ENCODE results near the gene SUMO3. TPM values are rescaled to one million over a fixed set of nuclear protein-coding genes. Genes with fewer than 3 reads are reported as not detected.
A peak's percentile ranks its signal among the peaks of the same experiment; 100 is the strongest.

The SUMO3 gene
- total RNA-seq, 1 experiment from 2014 or later = 70.3 TPM

GRCh38 chr21:44816761-44817505, 929 bp downstream of the SUMO3 start:
- no peak for DNase-seq
- peak overlapping the region; percentile 78 for H3K4me2 ChIP-seq (ENCODE audit: low read depth, low read length, poor library complexity, severe bottlenecking)
- H3K4me3 ChIP-seq (ENCODE audit: low read length) = peak overlapping the region; percentile 75
- H3K27ac ChIP-seq (ENCODE audit: low read length) = no peak overlapping the region
- H3K9ac ChIP-seq (ENCODE audit: low read length) = peak overlapping the region; percentile 59
- H3K27me3 ChIP-seq (ENCODE audit: low read length) = no peaks in the 10 kb centered on the region
- H3K9me3 ChIP-seq (ENCODE audit: low read length) = no peaks in the 10 kb centered on the region
- H3K36me3 ChIP-seq (ENCODE audit: insufficient read depth, low read length) = no peaks in the 10 kb centered on the region
- H2AFZ ChIP-seq (ENCODE audit: low read length) = no peak overlapping the region
- peaks cover 25% of the 10 kb centered on the region for H3K4me1 ChIP-seq (ENCODE audit: low read length)
- H3K79me2 ChIP-seq (ENCODE audit: low read length) = peaks cover 55% of the 10 kb centered on the region
- peaks cover 33% of the 10 kb centered on the region for H4K20me1 ChIP-seq (ENCODE audit: insufficient read depth, low read depth, low read length)
- H3K9me2 ChIP-seq (replicated peaks; ENCODE audit: insufficient read depth, low read length) = no peaks in the 10 kb centered on the region

GRCh38 chr21:44815852-44816628, 1.8 kb downstream of the SUMO3 start:
- Histone ChIP-seq H3K27me3 (ENCODE audit: low read length) (no peaks in the 10 kb centered on the region), H3K4me1 (ENCODE audit: low read length) (peaks cover 25% of the 10 kb centered on the region), H3K9me2 (replicated peaks; ENCODE audit: insufficient read depth, low read length) (no peaks in the 10 kb centered on the region), H3K27ac (ENCODE audit: low read length) (no peak overlapping the region), H3K79me2 (ENCODE audit: low read length) (peaks cover 63% of the 10 kb centered on the region), H2AFZ (ENCODE audit: low read length) (no peak overlapping the region), H3K4me3 (ENCODE audit: low read length) (no peak overlapping the region), H3K9ac (ENCODE audit: low read length) (peak overlapping the region; percentile 43), H3K4me2 (ENCODE audit: low read depth, low read length, poor library complexity, severe bottlenecking) (peak overlapping the region; percentile 20), H3K9me3 (ENCODE audit: low read length) (no peaks in the 10 kb centered on the region), H4K20me1 (ENCODE audit: insufficient read depth, low read depth, low read length) (peaks cover 33% of the 10 kb centered on the region), H3K36me3 (ENCODE audit: insufficient read depth, low read length) (no peaks in the 10 kb centered on the region)
- DNase-seq = no peak

GRCh38 chr21:44815225-44815624, 2.6 kb downstream of the SUMO3 start:
- H3K4me1 ChIP-seq (ENCODE audit: low read length) = peaks cover 25% of the 10 kb centered on the region
- no peak for DNase-seq
- no peaks in the 10 kb centered on the region for H3K9me2 ChIP-seq (replicated peaks; ENCODE audit: insufficient read depth, low read length)
- H3K27ac ChIP-seq (ENCODE audit: low read length) = no peak overlapping the region
- peaks cover 68% of the 10 kb centered on the region for H3K79me2 ChIP-seq (ENCODE audit: low read length)
- no peaks in the 10 kb centered on the region for H3K27me3 ChIP-seq (ENCODE audit: low read length)
- no peak overlapping the region for H2AFZ ChIP-seq (ENCODE audit: low read length)
- H3K36me3 ChIP-seq (ENCODE audit: insufficient read depth, low read length) = no peaks in the 10 kb centered on the region
- H3K9ac ChIP-seq (ENCODE audit: low read length) = no peak overlapping the region
- peaks cover 33% of the 10 kb centered on the region for H4K20me1 ChIP-seq (ENCODE audit: insufficient read depth, low read depth, low read length)
- H3K9me3 ChIP-seq (ENCODE audit: low read length) = no peaks in the 10 kb centered on the region
- no peak overlapping the region for H3K4me2 ChIP-seq (ENCODE audit: low read depth, low read length, poor library complexity, severe bottlenecking)
- H3K4me3 ChIP-seq (ENCODE audit: low read length) = no peak overlapping the region

- Histone ChIP-seq H3K36me3 (ENCODE audit: insufficient read depth, low read length) (no peaks in the 10 kb centered on the region; the same call in 1 of the 2 replicates), H2AFZ (ENCODE audit: low read length) (no peak overlapping the region), H3K27me3 (ENCODE audit: low read length) (no peaks in the 10 kb centered on the region), H3K9ac (ENCODE audit: low read length) (no peak overlapping the region), H3K27ac (ENCODE audit: low read length) (no peak overlapping the region), H3K4me2 (ENCODE audit: low read depth, low read length, poor library complexity, severe bottlenecking) (no peak overlapping the region), H3K4me1 (ENCODE audit: low read length) (peaks cover 25% of the 10 kb centered on the region), H4K20me1 (ENCODE audit: insufficient read depth, low read depth, low read length) (peaks cover 33% of the 10 kb centered on the region), H3K79me2 (ENCODE audit: low read length) (peaks cover 70% of the 10 kb centered on the region), H3K4me3 (ENCODE audit: low read length) (no peak overlapping the region), H3K9me3 (ENCODE audit: low read length) (no peaks in the 10 kb centered on the region), H3K9me2 (replicated peaks; ENCODE audit: insufficient read depth, low read length) (no peaks in the 10 kb centered on the region)
- DNase-seq = no peak
These were observed 3.3 kb downstream of the SUMO3 start for GRCh38 chr21:44814498-44815023.

GRCh38 chr21:44813727-44814126, 4.1 kb downstream of the SUMO3 start:
- no peak overlapping the region for H3K4me3 ChIP-seq (ENCODE audit: low read length)
- H3K4me2 ChIP-seq (ENCODE audit: low read depth, low read length, poor library complexity, severe bottlenecking) = no peak overlapping the region
- H3K27me3 ChIP-seq (ENCODE audit: low read length) = no peaks in the 10 kb centered on the region
- no peak overlapping the region for H2AFZ ChIP-seq (ENCODE audit: low read length)
- no peaks in the 10 kb centered on the region; the same call in 1 of the 2 replicates for H3K36me3 ChIP-seq (ENCODE audit: insufficient read depth, low read length)
- H3K4me1 ChIP-seq (ENCODE audit: low read length) = peaks cover 25% of the 10 kb centered on the region
- no peaks in the 10 kb centered on the region for H3K9me3 ChIP-seq (ENCODE audit: low read length)
- no peak for DNase-seq
- H3K27ac ChIP-seq (ENCODE audit: low read length) = no peak overlapping the region
- no peaks in the 10 kb centered on the region for H3K9me2 ChIP-seq (replicated peaks; ENCODE audit: insufficient read depth, low read length)
- H4K20me1 ChIP-seq (ENCODE audit: insufficient read depth, low read depth, low read length) = peaks cover 33% of the 10 kb centered on the region
- H3K79me2 ChIP-seq (ENCODE audit: low read length) = peaks cover 70% of the 10 kb centered on the region
- no peak overlapping the region for H3K9ac ChIP-seq (ENCODE audit: low read length)

- peaks cover 70% of the 10 kb centered on the region for H3K79me2 ChIP-seq (ENCODE audit: low read length)
- peaks cover 33% of the 10 kb centered on the region for H4K20me1 ChIP-seq (ENCODE audit: insufficient read depth, low read depth, low read length)
- no peak overlapping the region for H3K9ac ChIP-seq (ENCODE audit: low read length)
These were observed 4.7 kb downstream of the SUMO3 start for GRCh38 chr21:44813149-44813548.

GRCh38 chr21:44812640-44813039, 5.2 kb downstream of the SUMO3 start:
- H3K9ac ChIP-seq (ENCODE audit: low read length) = no peak overlapping the region
- H3K27me3 ChIP-seq (ENCODE audit: low read length) = no peaks in the 10 kb centered on the region
- no peaks in the 10 kb centered on the region; the same call in 1 of the 2 replicates for H3K36me3 ChIP-seq (ENCODE audit: insufficient read depth, low read length)
- H3K9me2 ChIP-seq (replicated peaks; ENCODE audit: insufficient read depth, low read length) = no peaks in the 10 kb centered on the region
- H3K79me2 ChIP-seq (ENCODE audit: low read length) = peaks cover 70% of the 10 kb centered on the region
- no peak overlapping the region for H3K27ac ChIP-seq (ENCODE audit: low read length)
- peaks cover 33% of the 10 kb centered on the region for H4K20me1 ChIP-seq (ENCODE audit: insufficient read depth, low read depth, low read length)
- H3K4me3 ChIP-seq (ENCODE audit: low read length) = no peak overlapping the region
- H3K9me3 ChIP-seq (ENCODE audit: low read length) = no peaks in the 10 kb centered on the region
- no peak for DNase-seq
- no peak overlapping the region for H3K4me2 ChIP-seq (ENCODE audit: low read depth, low read length, poor library complexity, severe bottlenecking)
- H3K4me1 ChIP-seq (ENCODE audit: low read length) = peaks cover 22% of the 10 kb centered on the region
- no peak overlapping the region for H2AFZ ChIP-seq (ENCODE audit: low read length)

More at GRCh38 chr21:44813149-44813548, 4.7 kb downstream of the SUMO3 start:
- Histone ChIP-seq H3K27me3 (ENCODE audit: low read length) (no peaks in the 10 kb centered on the region), H3K4me1 (ENCODE audit: low read length) (peaks cover 22% of the 10 kb centered on the region), H3K36me3 (ENCODE audit: insufficient read depth, low read length) (no peaks in the 10 kb centered on the region; the same call in 1 of the 2 replicates), H3K9me3 (ENCODE audit: low read length) (no peaks in the 10 kb centered on the region), H2AFZ (ENCODE audit: low read length) (no peak overlapping the region), H3K4me3 (ENCODE audit: low read length) (no peak overlapping the region), H3K9me2 (replicated peaks; ENCODE audit: insufficient read depth, low read length) (no peaks in the 10 kb centered on the region), H3K27ac (ENCODE audit: low read length) (no peak overlapping the region), H3K4me2 (ENCODE audit: low read depth, low read length, poor library complexity, severe bottlenecking) (no peak overlapping the region)
- DNase-seq = no peak

GRCh38 chr21:44810779-44811178, 7.1 kb downstream of the SUMO3 start:
- Histone ChIP-seq H3K36me3 (ENCODE audit: insufficient read depth, low read length) (peaks cover 4% of the 10 kb centered on the region; the same call in 1 of the 2 replicates), H3K9ac (ENCODE audit: low read length) (no peak overlapping the region), H3K27ac (ENCODE audit: low read length) (no peak overlapping the region), H3K4me1 (ENCODE audit: low read length) (peaks cover 4% of the 10 kb centered on the region), H3K4me3 (ENCODE audit: low read length) (no peak overlapping the region), H4K20me1 (ENCODE audit: insufficient read depth, low read depth, low read length) (peaks cover 18% of the 10 kb centered on the region), H3K9me2 (replicated peaks; ENCODE audit: insufficient read depth, low read length) (no peaks in the 10 kb centered on the region), H3K9me3 (ENCODE audit: low read length) (no peaks in the 10 kb centered on the region), H3K79me2 (ENCODE audit: low read length) (peaks cover 53% of the 10 kb centered on the region), H3K27me3 (ENCODE audit: low read length) (no peaks in the 10 kb centered on the region), H3K4me2 (ENCODE audit: low read depth, low read length, poor library complexity, severe bottlenecking) (no peak overlapping the region), H2AFZ (ENCODE audit: low read length) (no peak overlapping the region)
- no peak for DNase-seq

Data from Karpas-422 (cell line).